ENCODE measurements around the gene JAML.

The JAML gene

GRCh38 chr11:118215765-118216164 lies 9.0 kb downstream of the JAML start:
- DNase-seq (ENCODE audit: low read depth, low spot score): no peak

GRCh38 chr11:118215262-118215661 lies 9.5 kb downstream of the JAML start:
- DNase-seq (ENCODE audit: low read depth, low spot score): no peak

GRCh38 chr11:118214210-118214914 lies 10.4 kb downstream of the JAML start:
- no peak for DNase-seq (ENCODE audit: low read depth, low spot score)

GRCh38 chr11:118213781-118214180 lies 11.0 kb downstream of the JAML start:
- no peak for DNase-seq (ENCODE audit: low read depth, low spot score)

- no peak for DNase-seq (ENCODE audit: low read depth, low spot score)
Measured at GRCh38 chr11:118213201-118213600, 11.6 kb downstream of the JAML start.

GRCh38 chr11:118212781-118213191 lies 12.0 kb downstream of the JAML start:
- DNase-seq (ENCODE audit: low read depth, low spot score): no peak

- no peak for DNase-seq (ENCODE audit: low read depth, low spot score)
Measured at GRCh38 chr11:118212131-118212725, 12.6 kb downstream of the JAML start.

- DNase-seq (ENCODE audit: low read depth, low spot score): peak; percentile 23
Measured at GRCh38 chr11:118211006-118211405, 13.8 kb downstream of the JAML start.

GRCh38 chr11:118210323-118210722 lies 14.5 kb downstream of the JAML start:
- no peak for DNase-seq (ENCODE audit: low read depth, low spot score)

- DNase-seq (ENCODE audit: low read depth, low spot score): no peak
Measured at GRCh38 chr11:118209033-118209432, 15.8 kb downstream of the JAML start.

GRCh38 chr11:118207079-118207478 lies 17.7 kb downstream of the JAML start:
- DNase-seq (ENCODE audit: low read depth, low spot score): no peak

- DNase-seq (ENCODE audit: low read depth, low spot score): no peak
Measured at GRCh38 chr11:118206391-118207031, 18.3 kb downstream of the JAML start.

GRCh38 chr11:118205606-118206378 lies 19.0 kb downstream of the JAML start:
- DNase-seq (ENCODE audit: low read depth, low spot score): no peak

- no peak for DNase-seq (ENCODE audit: low read depth, low spot score)
Measured at GRCh38 chr11:118202599-118203422, 22.0 kb downstream of the JAML start.

GRCh38 chr11:118201966-118202365 lies 22.8 kb downstream of the JAML start:
- no peak for DNase-seq (ENCODE audit: low read depth, low spot score)

- DNase-seq (ENCODE audit: low read depth, low spot score): no peak
Measured at GRCh38 chr11:118200901-118201680, 23.7 kb downstream of the JAML start.

GRCh38 chr11:118200497-118200896 lies 24.3 kb downstream of the JAML start:
- DNase-seq (ENCODE audit: low read depth, low spot score): no peak

- DNase-seq (ENCODE audit: low read depth, low spot score): no peak
Measured at GRCh38 chr11:118199135-118199534, 25.7 kb downstream of the JAML start.

- no peak for DNase-seq (ENCODE audit: low read depth, low spot score)
Measured at GRCh38 chr11:118198370-118198769, 26.4 kb downstream of the JAML start.

GRCh38 chr11:118194835-118195627 lies 29.8 kb downstream of the JAML start:
- no peak for DNase-seq (ENCODE audit: low read depth, low spot score)

All from iPS DF 19.7 (cell line).